Activated CD4-positive, CD25-positive, alpha-beta regulatory T cell treated with anti-CD3 and anti-CD28 coated beads, Interleukin-2, amount 50 U/mL, for 24 hours (primary cell): Measurements from ENCODE around the gene LIN7B.

ENCODE experiments used
- ATAC-seq, 2 donors: fragments of 150-1000 bp; cut with Tn5 transposase; one replicate each; pipeline ENCODE4 v1.10.0; 2021; ENCODE audit warnings: mild to moderate bottlenecking in 1 of 2, moderate library complexity in 1 of 2

Gene LIN7B

DNA sequence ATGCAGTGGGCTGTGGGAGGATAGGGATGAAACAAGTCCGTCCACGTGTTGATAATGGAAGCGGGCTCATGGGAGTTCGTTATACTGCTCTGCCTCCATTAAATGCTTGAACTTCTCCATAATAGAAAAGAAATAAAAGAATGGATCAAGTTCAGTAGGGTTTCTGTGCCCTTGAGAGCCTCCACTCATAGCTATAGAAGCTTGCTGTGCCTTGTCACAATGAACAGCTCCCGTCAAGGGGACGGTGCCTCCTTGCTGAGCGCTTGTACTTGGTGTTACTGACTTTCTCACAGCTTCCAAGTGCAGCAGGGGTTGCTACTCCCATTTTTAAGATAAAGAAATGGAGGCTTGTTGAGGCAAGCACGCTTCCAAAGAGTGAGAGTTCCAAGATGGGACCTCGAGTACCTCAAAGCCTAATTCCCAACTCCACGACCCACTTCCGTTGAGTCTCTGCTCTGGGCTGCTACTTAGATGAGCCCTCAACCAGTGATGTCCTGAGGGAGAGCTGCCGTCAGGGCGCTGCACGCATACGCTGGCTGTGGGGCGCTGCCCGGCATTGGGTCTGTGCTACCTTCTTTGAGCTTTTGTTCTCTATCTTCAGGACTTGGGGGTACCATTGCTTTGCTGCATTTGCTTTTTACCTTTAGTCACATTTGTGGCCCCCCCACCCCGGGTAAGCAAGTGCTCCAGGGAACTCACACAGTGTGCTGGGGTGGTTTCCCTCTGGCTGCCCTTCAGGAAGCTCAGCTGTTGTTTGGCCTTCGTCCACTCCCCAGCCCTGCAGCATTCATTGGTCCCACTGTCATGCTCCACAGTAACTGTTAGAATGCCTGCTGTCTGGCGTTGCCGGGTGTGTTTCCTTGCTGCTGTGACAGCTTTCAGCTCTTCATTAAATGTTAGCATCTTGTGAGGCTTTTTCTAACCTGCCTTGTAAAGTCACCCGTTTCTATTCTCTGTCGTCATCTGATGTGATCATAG lies 19.4 kb upstream of the LIN7B start:
- no peak for ATAC-seq

GRCh38 chr19:49097453-49098288 lies 16.5 kb upstream of the LIN7B start:
- peak; percentile 67 to 81 for ATAC-seq

GRCh38 chr19:49098795-49099194 lies 15.4 kb upstream of the LIN7B start:
- ATAC-seq, result no peak

- ATAC-seq, result no peak
These were observed 13.0 kb upstream of the LIN7B start for GRCh38 chr19:49101160-49101559.

DNA sequence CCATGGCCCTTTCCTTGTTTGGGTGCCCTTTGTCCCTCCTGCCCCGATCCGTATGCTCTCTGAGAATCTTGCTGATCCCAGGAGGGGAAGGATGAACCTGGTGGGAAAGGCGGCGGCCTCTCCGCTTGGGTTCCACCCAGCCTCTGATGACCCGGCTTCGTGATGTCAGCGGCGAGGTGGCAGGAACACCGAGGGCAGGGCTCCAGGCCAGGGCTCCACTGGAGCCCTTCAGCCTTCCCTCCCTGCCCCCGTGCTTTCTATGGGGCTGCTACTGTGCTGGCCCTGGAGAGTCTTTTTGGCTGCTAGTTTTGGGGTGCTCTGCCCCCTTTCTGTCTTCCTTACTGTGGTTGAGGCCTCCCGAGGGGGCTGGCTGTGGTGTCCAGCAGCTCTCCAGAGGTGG lies 11.9 kb upstream of the LIN7B start:
- ATAC-seq, result no peak

- no peak for ATAC-seq
These were observed 10.7 kb upstream of the LIN7B start for GRCh38 chr19:49103331-49104085.

DNA sequence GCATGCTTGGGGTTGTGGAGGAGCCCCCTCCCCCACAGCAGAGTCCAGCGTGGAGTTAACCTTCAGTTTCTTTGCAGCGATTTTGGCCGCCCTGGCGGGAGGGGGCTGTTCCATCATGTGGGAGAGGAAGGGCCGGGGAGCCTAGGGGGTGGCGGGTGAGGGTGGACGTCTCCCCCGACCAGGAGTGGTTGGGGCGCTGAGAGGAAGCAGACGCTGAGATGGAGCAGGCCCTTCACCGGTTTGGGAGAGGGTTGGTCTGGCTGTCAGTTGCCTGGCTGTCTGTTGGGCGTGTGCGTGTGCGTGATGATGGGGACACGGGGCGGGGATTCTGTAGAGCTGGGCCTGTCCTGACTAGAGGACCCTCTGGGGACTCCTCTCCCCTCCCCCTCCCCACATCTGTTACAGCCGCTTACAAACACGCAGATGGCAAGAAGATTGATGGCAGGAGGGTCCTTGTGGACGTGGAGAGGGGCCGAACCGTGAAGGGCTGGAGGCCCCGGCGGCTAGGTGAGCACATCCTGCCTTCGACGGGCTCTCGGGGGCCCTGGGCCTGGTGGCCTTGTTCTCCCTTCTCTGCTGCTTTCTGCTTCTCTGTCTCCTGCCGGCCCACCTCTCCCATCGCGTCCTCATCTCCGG lies 9.8 kb upstream of the LIN7B start:
- ATAC-seq, result no peak

GRCh38 chr19:49106648-49107135 lies 7.5 kb upstream of the LIN7B start:
- ATAC-seq, result peak; percentile 80 to 84

GRCh38 chr19:49107625-49108459 lies 6.3 kb upstream of the LIN7B start:
- ATAC-seq, result no peak

DNA sequence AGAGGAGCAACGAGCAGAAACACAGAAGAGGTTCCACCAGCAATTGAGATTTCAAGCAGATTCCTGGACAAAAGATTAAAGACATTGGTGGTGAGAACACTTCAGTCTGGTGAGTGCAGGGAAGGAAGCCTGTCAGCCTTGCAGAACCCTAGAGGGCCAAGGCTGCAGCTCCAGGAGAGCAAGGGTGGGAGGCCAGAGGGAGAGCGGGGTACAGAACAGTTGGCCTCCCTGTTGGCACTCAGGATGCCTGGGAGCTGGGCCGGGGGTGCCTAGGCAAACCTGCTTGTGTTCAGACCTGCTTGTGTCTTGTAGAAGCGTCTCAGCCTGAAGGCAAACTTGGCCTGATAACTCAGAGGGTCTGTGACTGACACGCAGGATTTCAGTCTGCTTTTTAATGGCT lies 5.1 kb upstream of the LIN7B start:
- ATAC-seq, result no peak

DNA sequence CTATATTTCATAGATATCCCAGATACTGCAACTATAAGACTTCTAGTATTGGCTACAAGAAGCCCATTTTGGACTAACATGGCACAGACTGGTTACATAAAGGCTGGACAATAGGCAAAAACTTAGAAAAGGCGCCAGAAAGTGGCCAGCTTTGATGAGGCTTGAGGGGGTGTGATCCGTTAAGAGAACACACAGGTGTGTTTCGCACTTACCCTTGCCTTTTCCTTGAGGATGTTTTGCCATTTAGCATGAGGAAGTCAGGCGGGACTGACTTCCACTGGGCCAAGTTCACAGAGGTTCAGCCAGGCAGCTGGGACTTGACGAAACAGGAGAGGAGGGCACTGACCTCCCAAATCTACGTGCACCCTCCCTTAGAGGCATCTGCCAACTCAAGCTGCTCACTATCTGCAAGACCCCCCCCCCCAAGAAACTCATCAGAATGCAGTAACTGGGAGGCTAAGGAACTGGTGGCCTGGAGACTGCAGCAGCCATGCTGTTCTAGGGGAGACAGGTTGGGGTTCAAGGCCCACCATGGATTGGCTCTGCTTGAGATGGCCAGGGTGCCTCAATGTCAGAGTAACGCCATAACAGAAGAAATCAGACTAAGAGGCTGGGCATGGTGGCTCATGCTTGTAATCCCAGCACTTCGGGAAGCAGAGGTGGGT lies 4.5 kb upstream of the LIN7B start:
- no peak for ATAC-seq

DNA sequence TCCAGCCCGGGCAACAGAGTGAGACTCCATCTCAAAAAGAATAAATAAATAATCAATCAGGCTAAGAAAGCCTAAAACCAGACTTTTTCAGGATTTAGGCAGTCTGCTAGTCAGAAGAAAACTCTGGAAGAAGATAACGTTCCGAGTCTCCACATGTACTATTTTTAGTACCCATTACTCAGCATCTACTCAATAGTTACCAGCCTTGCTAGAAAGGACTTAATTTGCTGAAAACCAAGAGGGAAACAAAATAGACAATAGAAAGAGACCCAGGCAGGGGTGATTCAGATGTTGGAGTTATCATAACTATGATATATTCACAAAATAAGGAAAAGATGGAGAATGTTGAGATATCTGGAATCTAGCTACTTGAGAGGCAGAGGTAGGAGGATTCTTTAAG lies 3.6 kb upstream of the LIN7B start:
- ATAC-seq, result no peak

DNA sequence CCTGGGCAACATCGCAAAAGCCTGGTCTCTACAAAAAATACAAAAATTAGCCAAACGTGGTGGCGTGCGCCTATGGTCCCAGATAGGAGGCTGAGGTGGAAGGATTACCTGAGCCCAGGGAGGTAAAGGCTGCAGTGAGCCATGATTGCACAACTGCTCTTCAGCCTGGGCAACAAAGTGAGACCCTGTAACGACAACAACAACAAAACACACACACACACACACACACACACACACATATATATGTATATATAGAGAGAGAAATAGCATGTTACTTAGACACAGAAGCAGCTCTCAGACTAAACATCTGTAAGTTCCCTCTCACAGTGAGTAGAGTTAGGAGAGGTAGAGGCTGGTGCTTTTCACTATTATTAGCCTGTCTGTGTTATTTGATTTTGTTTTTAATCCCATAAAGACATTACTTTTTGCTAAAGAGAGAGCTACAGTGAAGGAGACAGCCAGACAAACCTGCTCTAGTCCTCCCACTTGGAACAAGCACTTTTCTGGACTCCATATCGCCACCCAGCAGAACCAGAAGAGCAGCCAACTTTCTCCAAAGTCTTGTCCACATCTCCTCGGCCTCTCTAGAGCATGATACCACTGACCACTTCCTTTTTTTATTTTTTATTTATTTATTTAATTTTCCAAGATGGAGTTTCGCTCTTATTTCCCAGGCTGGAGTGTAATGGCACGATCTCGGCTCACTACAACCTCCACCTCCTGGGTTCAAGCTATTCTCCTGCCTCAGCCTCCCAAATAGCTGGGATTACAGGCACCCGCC lies 2.8 kb upstream of the LIN7B start:
- no peak for ATAC-seq

DNA sequence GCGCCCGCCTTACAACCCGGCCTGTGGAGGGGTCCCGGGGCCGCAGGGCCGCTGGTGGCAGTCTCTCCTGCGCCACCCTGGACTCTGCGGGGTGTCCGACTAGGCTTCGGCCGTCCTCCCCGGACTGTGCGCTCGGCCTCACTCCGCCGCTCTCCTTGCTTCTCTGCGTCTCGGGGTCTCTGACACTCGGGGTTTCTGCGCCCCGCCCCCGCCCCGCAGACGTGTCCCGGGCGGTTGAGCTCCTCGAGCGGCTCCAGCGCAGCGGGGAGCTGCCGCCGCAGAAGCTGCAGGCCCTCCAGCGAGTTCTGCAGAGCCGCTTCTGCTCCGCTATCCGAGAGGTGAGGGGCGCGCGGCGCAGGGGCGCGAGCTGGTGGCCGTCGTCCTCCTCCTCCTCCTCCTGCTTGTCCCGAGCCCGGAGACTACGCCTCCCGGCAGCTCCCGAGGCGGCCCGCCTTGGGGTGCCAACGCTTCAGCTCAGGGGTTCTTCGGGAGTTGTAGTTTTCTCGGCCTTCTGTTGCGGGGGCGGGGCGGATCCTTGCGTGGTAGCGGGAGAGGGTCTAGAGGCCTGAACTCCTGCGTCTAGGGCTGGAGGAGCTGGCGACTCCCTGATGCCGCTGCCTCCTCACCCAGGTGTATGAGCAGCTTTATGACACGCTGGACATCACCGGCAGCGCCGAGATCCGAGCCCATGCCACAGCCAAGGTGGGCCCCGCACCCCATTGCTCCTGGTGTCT lies 627 bp downstream of the LIN7B start:
- ATAC-seq, result no peak

GRCh38 chr19:49116544-49116943 lies 2.4 kb downstream of the LIN7B start:
- no peak for ATAC-seq

- no peak for ATAC-seq
These were observed 3.8 kb downstream of the LIN7B start for GRCh38 chr19:49117677-49118564.

GRCh38 chr19:49118565-49119410 lies 4.6 kb downstream of the LIN7B start, which contains the start of gene C19orf73:
TSS of gene C19orf73 (minus strand) at chr19:49119143. CDS start at chr19:49119022, 121 bp downstream.
- ATAC-seq, result peak; percentile 80 to 82
